CD4-positive, alpha-beta T cell treated with Interleukin-21 for 1 hour (primary cell): ENCODE measurements around the gene ARL15.

Experiments used
- DNase-seq: peaks from one replicate; pipeline ENCODE4 v3.0.0-alpha.2; 2020

ARL15 gene

GRCh38 chr5:53970475-53970874 is 339.9 kb downstream of the ARL15 start:
- DNase-seq, result no peak

- DNase-seq, result no peak
Measured at GRCh38 chr5:53969176-53969730, 341.1 kb downstream of the ARL15 start.

GRCh38 chr5:53965459-53965858 is 344.9 kb downstream of the ARL15 start:
- DNase-seq, result no peak

- no peak for DNase-seq
Measured at GRCh38 chr5:53963958-53964357, 346.4 kb downstream of the ARL15 start.

- no peak for DNase-seq
Measured at GRCh38 chr5:53962306-53962705, 348.1 kb downstream of the ARL15 start.

GRCh38 chr5:53956632-53957031 is 353.7 kb downstream of the ARL15 start:
- DNase-seq, result no peak

- DNase-seq, result no peak
Measured at GRCh38 chr5:53956196-53956595, 354.2 kb downstream of the ARL15 start.

- DNase-seq, result no peak
Measured at GRCh38 chr5:53950621-53951020, 359.8 kb downstream of the ARL15 start.

- DNase-seq, result no peak
Measured at GRCh38 chr5:53948598-53948997, 361.8 kb downstream of the ARL15 start.

- DNase-seq, result no peak
Measured at GRCh38 chr5:53946405-53947100, 363.8 kb downstream of the ARL15 start.

- DNase-seq, result no peak
Measured at GRCh38 chr5:53944981-53945380, 365.4 kb downstream of the ARL15 start.

GRCh38 chr5:53943938-53944337 is 366.4 kb downstream of the ARL15 start:
- DNase-seq, result no peak

- no peak for DNase-seq
Measured at GRCh38 chr5:53942724-53943123, 367.6 kb downstream of the ARL15 start.

- DNase-seq, result no peak
Measured at GRCh38 chr5:53940921-53941320, 369.5 kb downstream of the ARL15 start.

- no peak for DNase-seq
Measured at GRCh38 chr5:53937467-53937866, 372.9 kb downstream of the ARL15 start.

GRCh38 chr5:53936481-53937352 is 373.7 kb downstream of the ARL15 start:
- DNase-seq, result no peak

GRCh38 chr5:53934151-53934820 is 376.1 kb downstream of the ARL15 start:
- DNase-seq, result no peak

GRCh38 chr5:53932351-53932750 is 378.0 kb downstream of the ARL15 start:
- DNase-seq, result no peak

- DNase-seq, result no peak
Measured at GRCh38 chr5:53930457-53930856, 379.9 kb downstream of the ARL15 start.

GRCh38 chr5:53929570-53929969 is 380.8 kb downstream of the ARL15 start:
- DNase-seq, result no peak

GRCh38 chr5:53929152-53929551 is 381.2 kb downstream of the ARL15 start:
- no peak for DNase-seq

GRCh38 chr5:53928641-53929040 is 381.7 kb downstream of the ARL15 start:
- DNase-seq, result no peak

- no peak for DNase-seq
Measured at GRCh38 chr5:53927668-53928247, 382.6 kb downstream of the ARL15 start.
